CD4-positive, CD25-positive, alpha-beta regulatory T cell (primary cell): ENCODE data around the gene CEP192. TPM values are rescaled to one million over a fixed set of nuclear protein-coding genes. Genes with fewer than 3 reads are reported as not detected.

Source experiments
- ATAC-seq, 2 donors: fragments of 150-1000 bp; cut with Tn5 transposase; one replicate each; pipeline ENCODE4 v1.10.0; 2021; ENCODE audit warnings: low read depth in 2 of 2, moderate number of reproducible peaks in 2 of 2, moderate library complexity in 1 of 2
- DNase-seq, 3 donors: peaks; one replicate each; pipeline versions ENCODE4 v3.0.0 to v3.0.0-alpha.2; 2012 to 2022; ENCODE audit warnings: mixed read lengths in 1 of 3
- H3K27ac ChIP-seq: one replicate; pipeline ENCODE4 v1.7.0; 2013; ENCODE audit warnings: mild to moderate bottlenecking, low read length; ENCODE audit not compliant: insufficient read depth, poor library complexity, severe bottlenecking
- H3K27me3 ChIP-seq: one replicate; pipeline ENCODE4 v1.7.0; 2013; ENCODE audit warnings: low read length; ENCODE audit not compliant: control insufficient read depth, insufficient read depth
- H3K36me3 ChIP-seq: one replicate; pipeline ENCODE4 v1.7.0; 2013; ENCODE audit warnings: mild to moderate bottlenecking, low read length, moderate library complexity; ENCODE audit not compliant: control insufficient read depth, insufficient read depth
- H3K4me1 ChIP-seq: 2 replicates; pipeline ENCODE4 v1.7.0; 2013; ENCODE audit warnings: mild to moderate bottlenecking, low read length; ENCODE audit not compliant: insufficient read depth, control insufficient read depth, poor library complexity, severe bottlenecking
- H3K4me3 ChIP-seq: one replicate; pipeline ENCODE4 v1.7.0; 2013; ENCODE audit warnings: low read depth, mild to moderate bottlenecking, low read length, moderate library complexity
- H3K9me3 ChIP-seq, 2 experiments: 1 replicate in 1 of 2; 2 replicates in 1 of 2; pipeline ENCODE4 v1.7.0; 2013; ENCODE audit warnings: low read length in 2 of 2, mild to moderate bottlenecking in 1 of 2, moderate library complexity in 1 of 2; ENCODE audit not compliant: control insufficient read depth in 2 of 2
- H3K27ac Mint-ChIP-seq, 3 donors: one replicate each; pipeline ENCODE4 v1.8.0; 2020 to 2022; ENCODE audit warnings: mild to moderate bottlenecking in 3 of 3, mixed read lengths in 3 of 3, moderate library complexity in 2 of 3
- H3K27me3 Mint-ChIP-seq: one replicate; pipeline ENCODE4 v1.8.0; 2022; ENCODE audit warnings: mild to moderate bottlenecking, mixed read lengths
- H3K36me3 Mint-ChIP-seq: one replicate; pipeline ENCODE4 v1.8.0; 2020; ENCODE audit warnings: mixed read lengths
- H3K4me1 Mint-ChIP-seq, 4 donors: one replicate each; pipeline ENCODE4 v1.8.0; 2020 to 2022; ENCODE audit warnings: mixed read lengths in 4 of 4, mild to moderate bottlenecking in 1 of 4
- H3K4me3 Mint-ChIP-seq, 4 donors: one replicate each; pipeline ENCODE4 v1.8.0; 2020 to 2022; ENCODE audit warnings: mild to moderate bottlenecking in 4 of 4, mixed read lengths in 4 of 4, moderate library complexity in 3 of 4
- H3K9me3 Mint-ChIP-seq, 7 donors: one replicate each; pipeline ENCODE4 v1.8.0; 2020 to 2022; ENCODE audit warnings: mixed read lengths in 7 of 7, mild to moderate bottlenecking in 3 of 7, moderate library complexity in 2 of 7
- polyA plus RNA-seq, 4 donors: library from polyadenylated mRNA; unstranded; fragments of 300-500 nt; fragmentation: Illumina TruSeq; gene quantifications; one replicate each; pipeline ENCODE4 v1.2.3, GENCODE V29; 2021
- total RNA-seq: library from RNA; stranded (reverse); gene quantifications from one replicate; pipeline ENCODE4 v1.2.3, GENCODE V29; 2022

The CEP192 gene
- total and polyA plus RNA-seq, 5 donors from 2014 or later, result 5.3 to 38.6 (median 7.2) TPM

DNA sequence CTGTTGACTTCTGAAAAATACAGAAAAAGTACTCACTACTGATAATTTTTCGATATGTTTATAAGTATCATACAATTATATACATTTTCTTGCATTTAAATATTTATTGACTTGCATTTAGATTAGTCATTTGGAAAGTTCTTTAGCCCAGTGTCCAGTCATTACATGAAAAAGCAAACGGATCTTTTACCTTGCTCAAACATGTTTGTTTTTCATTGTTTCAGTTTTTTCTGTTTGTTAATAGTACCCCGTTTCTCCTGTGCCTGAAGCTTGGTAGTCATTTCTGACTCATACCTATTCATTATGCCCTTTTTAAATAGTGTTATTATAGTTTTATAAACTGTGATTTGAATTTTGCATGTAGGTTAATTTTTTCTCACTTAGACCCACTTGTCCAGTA lies 28.1 kb downstream of the CEP192 start:
- DNase-seq, result peak in 1 of 3 donors; percentile 54
- no peaks in the 10 kb centered on the region for H3K27me3 Mint-ChIP-seq
- peak overlapping the region; percentile 45 for H3K4me3 ChIP-seq
- H3K27ac Mint-ChIP-seq, result peak overlapping the region; percentile 68 to 91 (median 80)
- H3K4me1 ChIP-seq, result peaks cover 5% of the 10 kb centered on the region
- no peak for ATAC-seq
- no peaks in the 10 kb centered on the region for H3K9me3 ChIP-seq
- peaks cover 36 to 67% (median 45%) of the 10 kb centered on the region in 4 donors for H3K4me1 Mint-ChIP-seq
- H3K36me3 ChIP-seq, result peaks cover 66% of the 10 kb centered on the region
- H3K27ac ChIP-seq, result peak overlapping the region; percentile 35
- no peaks in the 10 kb centered on the region for H3K27me3 ChIP-seq
- H3K9me3 Mint-ChIP-seq, result peaks cover 0 to 4% (median 1%) of the 10 kb centered on the region in 7 donors
- peaks cover 81% of the 10 kb centered on the region for H3K36me3 Mint-ChIP-seq
- peak overlapping the region in 2 of 4 donors; percentile 30 to 52 for H3K4me3 Mint-ChIP-seq

DNA sequence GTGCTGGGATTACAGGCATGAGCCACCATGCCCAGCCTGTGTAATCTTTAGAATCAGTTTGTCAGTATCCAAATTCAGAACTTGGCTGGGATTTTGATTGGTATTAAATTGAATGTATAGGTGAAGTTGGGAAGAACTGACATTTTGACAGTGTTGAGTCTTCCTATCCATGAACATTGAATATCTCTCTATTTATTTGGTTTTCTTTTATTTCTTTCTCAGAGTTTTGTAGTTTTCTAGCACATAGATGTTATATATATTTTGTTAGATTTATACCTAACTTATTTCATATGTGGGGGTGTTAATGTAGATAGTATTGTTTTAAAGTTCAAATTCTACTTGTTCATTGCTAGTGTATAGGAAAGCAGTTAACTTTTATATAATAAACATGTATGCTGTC lies 31.5 kb downstream of the CEP192 start:
- Histone ChIP-seq H3K4me1 (peaks cover 5% of the 10 kb centered on the region), H3K4me3 (no peak overlapping the region), H3K27ac (no peak overlapping the region), H3K36me3 (peaks cover 59% of the 10 kb centered on the region), H3K9me3 (no peaks in the 10 kb centered on the region), H3K27me3 (no peaks in the 10 kb centered on the region)
- no peaks in the 10 kb centered on the region for H3K27me3 Mint-ChIP-seq
- peaks cover 69% of the 10 kb centered on the region for H3K36me3 Mint-ChIP-seq
- peaks cover 40 to 64% (median 48%) of the 10 kb centered on the region in 4 donors for H3K4me1 Mint-ChIP-seq
- H3K27ac Mint-ChIP-seq, result peak overlapping the region in 2 of 3 donors; percentile 42 to 48
- no peak overlapping the region for H3K4me3 Mint-ChIP-seq
- ATAC-seq (no peak), DNase-seq (no peak)
- H3K9me3 Mint-ChIP-seq, result peaks cover 0 to 4% (median 0%) of the 10 kb centered on the region in 7 donors

DNA sequence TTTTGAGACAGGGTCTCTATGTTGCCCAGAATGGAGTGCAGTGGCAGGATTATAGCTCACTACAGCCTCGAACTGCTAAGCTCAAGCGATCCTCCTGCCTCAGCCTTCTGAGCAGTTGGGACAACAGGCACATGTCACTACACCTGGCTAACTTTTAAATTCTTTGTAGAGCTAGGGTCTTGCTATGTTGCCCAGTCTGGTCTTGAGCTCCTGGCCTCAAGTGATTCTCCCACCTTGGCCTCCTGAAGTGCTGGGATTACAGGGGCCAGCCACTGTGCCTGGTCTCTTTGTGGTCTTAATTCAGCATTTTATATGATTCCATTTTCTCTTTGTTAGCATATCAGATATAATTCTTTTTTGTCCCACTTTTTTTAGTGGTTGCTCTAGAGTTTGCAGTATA lies 34.1 kb downstream of the CEP192 start:
- H3K27me3 Mint-ChIP-seq, result no peaks in the 10 kb centered on the region
- peaks cover 52% of the 10 kb centered on the region for H3K36me3 ChIP-seq
- H3K9me3 ChIP-seq, result no peaks in the 10 kb centered on the region
- ATAC-seq, result no peak
- no peak overlapping the region for H3K4me3 Mint-ChIP-seq
- H3K4me3 ChIP-seq, result no peak overlapping the region
- no peak for DNase-seq
- H3K27ac Mint-ChIP-seq, result no peak overlapping the region
- H3K4me1 Mint-ChIP-seq, result peaks cover 26 to 44% (median 31%) of the 10 kb centered on the region in 4 donors
- peaks cover 0 to 4% (median 0%) of the 10 kb centered on the region in 7 donors for H3K9me3 Mint-ChIP-seq
- H3K27me3 ChIP-seq, result no peaks in the 10 kb centered on the region
- no peaks in the 10 kb centered on the region for H3K4me1 ChIP-seq
- H3K27ac ChIP-seq, result no peak overlapping the region
- H3K36me3 Mint-ChIP-seq, result peaks cover 59% of the 10 kb centered on the region

DNA sequence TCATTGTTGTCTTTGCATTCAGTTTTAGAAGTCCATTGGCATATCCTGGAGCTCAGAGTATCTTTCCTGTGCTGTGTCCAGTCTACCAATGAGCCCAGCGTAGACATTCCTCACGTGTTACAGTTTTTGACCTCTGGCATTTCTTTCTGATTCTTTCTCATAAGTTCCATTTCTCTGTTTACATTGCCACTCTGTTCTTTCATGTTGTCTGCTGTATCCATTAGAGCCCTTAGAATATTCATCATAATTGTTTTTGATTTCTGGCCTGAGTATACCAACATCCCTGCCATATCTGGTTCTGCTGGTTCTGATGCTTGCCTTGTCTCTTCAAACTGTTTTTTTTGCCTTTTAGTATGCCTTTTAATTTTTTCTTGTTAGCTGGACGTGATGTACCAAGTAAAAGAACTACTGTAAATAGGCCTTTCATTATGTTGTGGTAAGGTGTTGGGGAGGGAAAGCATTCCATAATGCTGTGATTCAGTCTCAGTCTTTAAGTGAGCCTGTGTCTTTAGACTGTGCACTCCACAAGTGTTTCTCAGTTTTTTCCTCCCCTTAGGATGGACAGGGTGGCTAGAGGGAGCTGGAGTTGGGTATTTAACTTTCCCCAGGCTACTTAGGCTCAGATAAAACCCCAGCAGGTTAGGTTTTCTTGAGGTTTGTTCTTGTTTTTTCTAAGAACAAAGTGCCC lies 35.6 kb downstream of the CEP192 start:
- Mint-ChIP-seq H3K9me3 (peaks cover 0 to 4% (median 0%) of the 10 kb centered on the region in 7 donors), H3K36me3 (peaks cover 55% of the 10 kb centered on the region), H3K4me1 (peaks cover 18 to 29% (median 21%) of the 10 kb centered on the region in 4 donors), H3K27ac (peak overlapping the region in 1 of 3 donors; percentile 65), H3K27me3 (no peaks in the 10 kb centered on the region), H3K4me3 (no peak overlapping the region)
- H3K4me3 ChIP-seq, result no peak overlapping the region
- DNase-seq (no peak), ATAC-seq (no peak)
- peaks cover 60% of the 10 kb centered on the region for H3K36me3 ChIP-seq
- no peaks in the 10 kb centered on the region for H3K4me1 ChIP-seq
- H3K27ac ChIP-seq, result no peak overlapping the region
- no peaks in the 10 kb centered on the region for H3K27me3 ChIP-seq
- no peaks in the 10 kb centered on the region for H3K9me3 ChIP-seq

DNA sequence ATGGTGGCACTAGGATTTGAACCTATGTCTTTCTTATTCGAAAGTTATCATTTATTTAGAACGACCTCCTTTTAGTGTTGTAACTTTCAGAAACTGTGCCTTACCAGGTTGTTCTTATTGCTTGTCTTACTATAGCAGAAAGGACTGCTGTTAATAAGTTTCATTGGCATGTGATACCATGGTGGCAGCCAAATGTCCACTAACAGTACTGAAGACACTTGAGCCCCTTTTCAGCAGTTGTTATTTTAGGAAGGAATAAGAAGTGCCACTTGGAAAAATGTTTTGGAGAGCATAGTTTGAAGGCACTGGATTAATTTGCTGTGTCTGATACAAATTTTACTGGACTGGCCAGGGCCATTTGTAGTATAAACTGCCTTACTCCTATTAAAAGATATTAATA lies 37.7 kb downstream of the CEP192 start:
- ATAC-seq (no peak), DNase-seq (no peak)
- H3K4me3 Mint-ChIP-seq, result no peak overlapping the region
- H3K4me1 Mint-ChIP-seq, result peaks cover 11 to 18% (median 15%) of the 10 kb centered on the region in 4 donors
- Histone ChIP-seq H3K27ac (no peak overlapping the region), H3K4me1 (no peaks in the 10 kb centered on the region), H3K9me3 (no peaks in the 10 kb centered on the region), H3K36me3 (peaks cover 61% of the 10 kb centered on the region), H3K27me3 (no peaks in the 10 kb centered on the region), H3K4me3 (no peak overlapping the region)
- H3K9me3 Mint-ChIP-seq, result peaks cover 0 to 2% (median 0%) of the 10 kb centered on the region in 7 donors
- H3K27me3 Mint-ChIP-seq, result no peaks in the 10 kb centered on the region
- peaks cover 52% of the 10 kb centered on the region for H3K36me3 Mint-ChIP-seq
- no peak overlapping the region for H3K27ac Mint-ChIP-seq

DNA sequence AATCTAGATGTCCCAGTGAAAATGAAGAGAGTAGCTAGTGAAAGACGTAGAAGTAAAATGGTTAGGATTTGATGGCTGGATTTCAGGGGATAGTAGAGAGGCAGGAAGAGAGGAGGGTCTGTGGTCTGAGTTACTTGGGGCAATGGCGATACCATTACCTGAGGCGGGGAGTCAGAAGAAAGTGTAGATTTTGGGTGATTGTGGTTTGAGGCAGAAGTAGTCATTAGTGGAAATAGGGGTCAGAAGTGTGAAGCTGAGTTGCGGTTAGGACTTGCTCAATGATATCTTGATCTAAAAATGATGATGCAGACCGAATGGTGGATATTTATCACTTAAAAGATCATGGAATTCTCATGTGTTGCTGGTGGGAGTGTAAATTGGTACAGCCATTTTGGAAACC lies 41.0 kb downstream of the CEP192 start:
- Histone ChIP-seq H3K4me3 (no peak overlapping the region), H3K4me1 (no peaks in the 10 kb centered on the region), H3K36me3 (peaks cover 54% of the 10 kb centered on the region), H3K27ac (no peak overlapping the region), H3K9me3 (no peaks in the 10 kb centered on the region), H3K27me3 (no peaks in the 10 kb centered on the region)
- Mint-ChIP-seq H3K36me3 (peaks cover 53% of the 10 kb centered on the region), H3K27ac (peak overlapping the region in 2 of 3 donors; percentile 17 to 24), H3K4me1 (peaks cover 4 to 11% (median 7%) of the 10 kb centered on the region in 4 donors), H3K4me3 (no peak overlapping the region), H3K27me3 (no peaks in the 10 kb centered on the region), H3K9me3 (no peaks in the 10 kb centered on the region)
- DNase-seq (no peak), ATAC-seq (no peak)

DNA sequence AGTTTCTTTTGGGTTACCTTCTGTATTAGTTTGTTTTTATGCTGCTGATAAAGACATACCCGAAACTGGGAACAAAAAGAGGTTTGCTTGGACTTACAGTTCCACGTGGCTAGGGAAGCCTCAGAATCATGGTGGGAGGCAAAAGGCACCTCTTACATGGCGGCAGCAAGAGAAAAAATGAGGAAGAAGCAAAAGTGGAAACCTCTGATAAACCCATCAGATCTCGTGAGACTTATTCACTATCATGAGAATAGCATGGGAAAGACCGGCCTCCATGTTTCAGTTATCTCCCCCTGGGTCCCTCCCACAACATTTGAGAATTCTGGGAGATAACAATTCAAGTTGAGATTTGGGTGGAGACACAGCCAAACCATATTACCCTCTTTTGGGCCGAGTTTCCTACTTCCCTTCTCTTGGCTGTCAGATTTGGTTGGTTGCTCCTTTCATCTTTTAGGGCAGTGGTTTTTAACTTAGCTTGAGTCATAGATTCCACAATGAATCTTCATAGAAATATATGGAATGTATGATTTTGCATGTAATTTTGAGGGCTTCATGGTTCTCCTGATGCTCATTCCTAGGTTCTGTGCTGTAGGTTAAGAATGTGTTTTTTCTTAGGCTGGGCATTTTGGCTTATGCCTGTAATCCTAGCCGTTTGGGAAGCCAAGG lies 44.2 kb downstream of the CEP192 start:
- no peak for DNase-seq
- peaks cover 60% of the 10 kb centered on the region for H3K36me3 Mint-ChIP-seq
- H3K27me3 Mint-ChIP-seq, result no peaks in the 10 kb centered on the region
- H3K4me3 ChIP-seq, result no peak overlapping the region
- no peaks in the 10 kb centered on the region for H3K9me3 Mint-ChIP-seq
- peaks cover 10 to 23% (median 14%) of the 10 kb centered on the region in 4 donors for H3K4me1 Mint-ChIP-seq
- peaks cover 54% of the 10 kb centered on the region for H3K36me3 ChIP-seq
- no peak overlapping the region for H3K4me3 Mint-ChIP-seq
- H3K4me1 ChIP-seq, result no peaks in the 10 kb centered on the region
- H3K27me3 ChIP-seq, result no peaks in the 10 kb centered on the region
- H3K27ac Mint-ChIP-seq, result peak overlapping the region in 1 of 3 donors; percentile 4
- H3K27ac ChIP-seq, result no peak overlapping the region
- H3K9me3 ChIP-seq, result no peaks in the 10 kb centered on the region
- ATAC-seq, result no peak
